Prostate gland (tissue), 2 donors: ENCODE measurements around the gene TIAM2.

ENCODE experiments used
- CTCF ChIP-seq, 4 experiments: fragments of 200-600 bp in 2 of 4; fragments of 450-650 bp in 2 of 4; sonication (generic) in 2 of 4; IDR thresholded peaks; 1 replicate in 3 of 4; 2 replicates in 1 of 4; pipeline ENCODE4 v1.5.1; 2016 to 2019; ENCODE audit warnings: antibody characterized with exemption in 4 of 4, mild to moderate bottlenecking in 2 of 4, moderate library complexity in 2 of 4
- POLR2A ChIP-seq: fragments of 450-650 bp; IDR thresholded peaks from one replicate; pipeline ENCODE4 v1.6.1; 2016; ENCODE audit warnings: antibody characterized with exemption, mild to moderate bottlenecking
- POLR2AphosphoS5 ChIP-seq: sonication (generic); formaldehyde crosslinking; IDR thresholded peaks from one replicate; pipeline ENCODE4 v1.6.1; 2017; ENCODE audit warnings: antibody characterized with exemption

- no peak for TF ChIP-seq CTCF (IDR thresholded peaks at IDR 0.05)
- TF ChIP-seq POLR2A, result no peak
- no peak for TF ChIP-seq POLR2AphosphoS5
These were observed 34.7 kb upstream of the TIAM2 start for GRCh38 chr6:154960299-154960843.
